Vagina (tissue), 2 donors: Measurements from ENCODE around the gene ANKRD53.

Experiments
- CTCF ChIP-seq, 3 experiments: fragments of 450-650 bp in 2 of 3; fragments of 200-600 bp in 1 of 3; sonication (generic) in 1 of 3; IDR thresholded peaks; one replicate each; pipeline ENCODE4 v1.5.1; 2017 to 2019; ENCODE audit warnings: antibody characterized with exemption in 3 of 3, mild to moderate bottlenecking in 2 of 3, moderate library complexity in 2 of 3
- POLR2AphosphoS5 ChIP-seq, 2 donors: sonication (generic); formaldehyde crosslinking; IDR thresholded peaks; one replicate each; pipeline ENCODE4 v1.9.0; 2017; ENCODE audit warnings: antibody characterized with exemption in 2 of 2, mild to moderate bottlenecking in 2 of 2, low read depth in 1 of 2; ENCODE audit not compliant: insufficient read depth in 1 of 2

GRCh38 chr2:71008342-71008741 is 29.9 kb downstream of the ANKRD53 start:
- TF ChIP-seq CTCF (IDR thresholded peaks at IDR 0.05) (no peak), POLR2AphosphoS5 (IDR thresholded peaks at IDR 0.05; ENCODE audit: insufficient read depth in 1 of 2, low read depth in 1 of 2) (no peak)
